ENCODE measurements around the gene F13B. TPM values are rescaled to one million over a fixed set of nuclear protein-coding genes. Genes with fewer than 3 reads are reported as not detected.

The F13B gene
- total RNA-seq, 6 donors from 2014 or later = not detected

DNA sequence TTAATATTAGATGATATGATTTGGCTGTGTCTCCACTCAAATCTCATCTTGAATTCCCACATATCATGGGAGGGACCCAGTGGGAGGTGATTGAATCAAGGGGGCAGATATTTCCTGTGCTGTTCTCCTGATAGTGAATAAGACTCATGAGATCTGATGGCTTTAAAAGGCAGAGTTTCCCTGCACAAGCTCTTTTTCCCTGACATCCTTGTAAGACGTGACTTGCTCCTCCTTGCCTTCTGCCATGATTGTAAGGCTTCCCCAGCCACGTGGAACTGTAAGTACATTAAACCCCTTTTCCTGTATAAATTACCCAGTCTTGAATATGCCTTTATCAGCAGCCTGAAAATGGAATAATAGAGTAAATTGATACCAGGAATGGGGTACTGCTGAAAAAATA lies 13.3 kb upstream of the F13B start:
- no peak overlapping the region for H3K4me3 ChIP-seq
- H3K36me3 ChIP-seq = no peaks in the 10 kb centered on the region
- no peaks in the 10 kb centered on the region for H3K27me3 ChIP-seq
- H3K9me3 ChIP-seq = peaks cover 0 to 18% (median 6%) of the 10 kb centered on the region in 4 donors
- no peak overlapping the region for H3K27ac ChIP-seq
- ATAC-seq (ENCODE audit: low FRiP score in 2 of 2) (no peak), DNase-seq (no peak)
- TF ChIP-seq, protein P1, sequence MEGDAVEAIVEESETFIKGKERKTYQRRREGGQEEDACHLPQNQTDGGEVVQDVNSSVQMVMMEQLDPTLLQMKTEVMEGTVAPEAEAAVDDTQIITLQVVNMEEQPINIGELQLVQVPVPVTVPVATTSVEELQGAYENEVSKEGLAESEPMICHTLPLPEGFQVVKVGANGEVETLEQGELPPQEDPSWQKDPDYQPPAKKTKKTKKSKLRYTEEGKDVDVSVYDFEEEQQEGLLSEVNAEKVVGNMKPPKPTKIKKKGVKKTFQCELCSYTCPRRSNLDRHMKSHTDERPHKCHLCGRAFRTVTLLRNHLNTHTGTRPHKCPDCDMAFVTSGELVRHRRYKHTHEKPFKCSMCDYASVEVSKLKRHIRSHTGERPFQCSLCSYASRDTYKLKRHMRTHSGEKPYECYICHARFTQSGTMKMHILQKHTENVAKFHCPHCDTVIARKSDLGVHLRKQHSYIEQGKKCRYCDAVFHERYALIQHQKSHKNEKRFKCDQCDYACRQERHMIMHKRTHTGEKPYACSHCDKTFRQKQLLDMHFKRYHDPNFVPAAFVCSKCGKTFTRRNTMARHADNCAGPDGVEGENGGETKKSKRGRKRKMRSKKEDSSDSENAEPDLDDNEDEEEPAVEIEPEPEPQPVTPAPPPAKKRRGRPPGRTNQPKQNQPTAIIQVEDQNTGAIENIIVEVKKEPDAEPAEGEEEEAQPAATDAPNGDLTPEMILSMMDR (IDR thresholded peaks at IDR 0.05) = no peak
- TF ChIP-seq POLR2AphosphoS5 (IDR thresholded peaks at IDR 0.05) (no peak), EP300 (IDR thresholded peaks at IDR 0.05) (no peak), POLR2A (IDR thresholded peaks at IDR 0.05) (no peak)
- WGBS, 2 donors = 91 to 95% methylated on average over 2 of the region's 2 CpGs
- no peaks in the 10 kb centered on the region for H3K4me1 ChIP-seq

- 83% methylated on average over 1 of the region's 1 CpG for WGBS, 2 donors
Observed at GRCh38 chr1:197076585-197076984, 9.5 kb upstream of the F13B start.

DNA sequence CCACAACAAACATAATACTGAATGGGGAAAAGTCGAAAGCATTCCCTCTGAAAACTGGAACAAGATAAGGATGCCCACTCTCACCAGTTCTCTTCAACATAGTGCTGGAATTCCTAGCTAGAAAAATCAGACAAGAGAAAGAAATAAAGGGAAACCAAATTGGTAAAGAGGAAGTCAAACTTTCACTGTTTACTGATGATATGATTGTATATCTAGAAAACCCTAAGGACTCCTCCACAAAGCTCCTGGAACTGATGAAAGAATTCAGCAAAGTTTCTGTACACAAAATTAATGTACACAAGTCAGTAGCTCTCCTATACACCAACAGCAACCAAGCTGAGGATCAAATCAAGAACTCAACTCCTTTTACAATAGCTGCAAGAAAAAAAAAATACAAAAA lies 6.9 kb upstream of the F13B start:
- ATAC-seq (ENCODE audit: low FRiP score in 2 of 2) (no peak), DNase-seq (no peak)
- Histone ChIP-seq H3K4me3 (no peak overlapping the region), H3K4me1 (no peaks in the 10 kb centered on the region), H3K36me3 (no peaks in the 10 kb centered on the region), H3K27me3 (no peaks in the 10 kb centered on the region), H3K27ac (no peak overlapping the region), H3K9me3 (no peaks in the 10 kb centered on the region)
- 76 to 100% methylated on average over 1 of the region's 1 CpG for WGBS, 2 donors
- TF ChIP-seq, protein P1 (IDR thresholded peaks at IDR 0.05) = no peak
- TF ChIP-seq EP300 (IDR thresholded peaks at IDR 0.05) (no peak), POLR2A (IDR thresholded peaks at IDR 0.05) (no peak), POLR2AphosphoS5 (IDR thresholded peaks at IDR 0.05) (no peak)

More at GRCh38 chr1:197076585-197076984, 9.5 kb upstream of the F13B start:
- Histone ChIP-seq H3K36me3 (no peaks in the 10 kb centered on the region), H3K27me3 (no peaks in the 10 kb centered on the region), H3K4me3 (no peak overlapping the region), H3K9me3 (peaks cover 0 to 10% (median 5%) of the 10 kb centered on the region in 4 donors), H3K27ac (no peak overlapping the region), H3K4me1 (no peaks in the 10 kb centered on the region)
- TF ChIP-seq, protein P1 (IDR thresholded peaks at IDR 0.05) = no peak
- TF ChIP-seq POLR2A (IDR thresholded peaks at IDR 0.05) (no peak), EP300 (IDR thresholded peaks at IDR 0.05) (no peak), POLR2AphosphoS5 (IDR thresholded peaks at IDR 0.05) (no peak)
- ATAC-seq (ENCODE audit: low FRiP score in 2 of 2) = no peak
- no peak for DNase-seq

GRCh38 chr1:197067457-197067818 lies 378 bp upstream of the F13B start:
- no peak for TF ChIP-seq POLR2AphosphoS5 (IDR thresholded peaks at IDR 0.05)
- no peak for TF ChIP-seq EP300 (IDR thresholded peaks at IDR 0.05)
- no peak for TF ChIP-seq POLR2A (IDR thresholded peaks at IDR 0.05)
- TF ChIP-seq, protein P1 (IDR thresholded peaks at IDR 0.05) = no peak
- DNase-seq = no peak
- no peak for ATAC-seq (ENCODE audit: low FRiP score in 2 of 2)
- Histone ChIP-seq H3K27me3 (no peaks in the 10 kb centered on the region), H3K4me3 (no peak overlapping the region), H3K36me3 (no peaks in the 10 kb centered on the region), H3K27ac (no peak overlapping the region), H3K9me3 (no peaks in the 10 kb centered on the region), H3K4me1 (no peaks in the 10 kb centered on the region)

DNA sequence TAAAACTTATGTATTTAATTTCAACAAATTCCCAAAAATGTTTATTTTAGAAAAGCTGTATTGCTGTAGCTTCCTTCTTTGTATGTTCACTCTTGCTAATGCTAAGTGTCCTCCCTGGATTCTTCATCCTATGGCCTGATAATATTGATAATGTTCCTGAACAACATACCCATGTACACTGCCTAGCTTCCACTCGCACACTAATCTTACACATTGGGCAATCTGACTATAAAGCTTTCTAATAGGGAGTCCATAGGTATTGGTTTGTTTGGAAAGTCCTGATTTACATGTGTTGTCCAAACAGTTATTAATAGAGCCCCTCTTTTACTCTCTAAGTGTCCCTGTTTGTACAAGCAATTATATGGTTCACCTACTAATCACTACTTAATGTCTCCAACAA lies 783 bp downstream of the F13B start:
- Histone ChIP-seq H3K27ac (no peak overlapping the region), H3K27me3 (no peaks in the 10 kb centered on the region), H3K4me1 (no peaks in the 10 kb centered on the region), H3K4me3 (no peak overlapping the region), H3K36me3 (no peaks in the 10 kb centered on the region), H3K9me3 (no peaks in the 10 kb centered on the region)
- DNase-seq (no peak), ATAC-seq (ENCODE audit: low FRiP score in 2 of 2) (no peak)
- 98 to 100% methylated on average over 1 of the region's 1 CpG for WGBS, 2 donors
- no peak for TF ChIP-seq EP300 (IDR thresholded peaks at IDR 0.05)
- no peak for TF ChIP-seq POLR2A (IDR thresholded peaks at IDR 0.05)
- TF ChIP-seq POLR2AphosphoS5 (IDR thresholded peaks at IDR 0.05) = no peak
- TF ChIP-seq, protein P1 (IDR thresholded peaks at IDR 0.05) = no peak

Measured in upper lobe of left lung (tissue), 6 donors.